HTERT RPE-1 (cell line): ENCODE data around the gene CD151.

ENCODE experiments used
- in situ Hi-C: fragments of 300-500 bp; cut with MboI; formaldehyde crosslinking; loops from 4 replicates; pipeline ENCODE4 v1.14.3; 2020; ENCODE audit warnings: low sequenced_read_pairs

The CD151 gene

DNA sequence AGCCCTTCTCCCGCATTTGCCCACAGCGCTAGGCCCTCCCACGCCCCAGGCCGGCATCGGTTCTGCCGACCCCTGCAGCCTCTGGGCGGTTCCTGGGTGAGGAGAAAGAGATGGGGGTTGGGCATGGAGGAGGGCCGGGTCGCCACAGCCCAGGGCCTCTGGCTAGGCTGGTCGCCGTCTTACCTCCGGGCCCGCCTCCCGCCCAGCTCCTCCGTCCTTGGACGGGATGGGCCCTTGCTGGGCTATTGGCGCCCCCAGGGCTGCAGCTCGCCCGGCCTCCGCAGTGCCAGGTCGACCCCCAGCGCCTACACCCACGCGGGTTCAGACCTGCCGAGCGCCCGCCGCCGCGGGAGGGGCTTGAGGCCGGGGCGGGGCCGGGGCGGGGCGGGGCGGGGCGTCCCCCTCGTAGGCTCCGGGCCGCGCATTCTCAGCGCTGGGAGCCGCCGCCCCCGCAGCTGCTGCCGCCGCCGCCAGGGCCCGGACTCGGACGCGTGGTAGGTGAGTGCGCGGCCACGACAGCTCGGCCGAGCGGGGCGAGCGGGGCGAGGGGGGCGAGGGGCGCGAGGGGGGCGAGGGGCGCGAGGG lies at the start of gene CD151:
Gene CD151, plus strand, starts transcription at position 424 of the 585 bp plus-strand sequence. CDS start 3,118 bp downstream, outside the sequence.
- in situ Hi-C loops: no loop called here

DNA sequence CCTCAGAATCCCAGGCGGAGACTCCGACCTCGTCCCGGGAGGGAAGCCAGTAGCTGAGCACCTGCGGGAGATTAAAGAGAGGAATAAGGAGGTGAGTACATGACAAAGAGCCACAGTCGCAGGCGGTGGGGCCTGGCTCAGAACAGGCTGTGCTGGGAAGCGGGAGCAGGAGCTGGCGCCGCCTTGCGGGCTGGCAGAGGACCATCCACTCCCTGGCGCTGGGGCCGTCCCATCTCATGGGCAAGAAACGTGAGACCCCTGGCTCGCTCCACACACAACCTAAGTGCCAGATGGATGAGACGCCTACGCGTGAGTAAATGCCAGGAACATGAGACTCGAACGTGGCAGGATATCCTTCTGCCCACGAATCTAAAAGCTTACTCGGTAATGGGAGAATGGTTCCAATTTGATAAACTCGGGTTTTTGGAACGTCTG lies 49.2 kb upstream of the CD151 start:
- in situ Hi-C loops: no loop called here

GRCh38 chr11:786235-787083 lies 46.3 kb upstream of the CD151 start:
- in situ Hi-C loops: no loop called here

GRCh38 chr11:787084-787675 lies 45.6 kb upstream of the CD151 start:
- in situ Hi-C loops: no loop called here

GRCh38 chr11:788009-788640 lies 44.6 kb upstream of the CD151 start:
- in situ Hi-C loops: no loop called here

DNA sequence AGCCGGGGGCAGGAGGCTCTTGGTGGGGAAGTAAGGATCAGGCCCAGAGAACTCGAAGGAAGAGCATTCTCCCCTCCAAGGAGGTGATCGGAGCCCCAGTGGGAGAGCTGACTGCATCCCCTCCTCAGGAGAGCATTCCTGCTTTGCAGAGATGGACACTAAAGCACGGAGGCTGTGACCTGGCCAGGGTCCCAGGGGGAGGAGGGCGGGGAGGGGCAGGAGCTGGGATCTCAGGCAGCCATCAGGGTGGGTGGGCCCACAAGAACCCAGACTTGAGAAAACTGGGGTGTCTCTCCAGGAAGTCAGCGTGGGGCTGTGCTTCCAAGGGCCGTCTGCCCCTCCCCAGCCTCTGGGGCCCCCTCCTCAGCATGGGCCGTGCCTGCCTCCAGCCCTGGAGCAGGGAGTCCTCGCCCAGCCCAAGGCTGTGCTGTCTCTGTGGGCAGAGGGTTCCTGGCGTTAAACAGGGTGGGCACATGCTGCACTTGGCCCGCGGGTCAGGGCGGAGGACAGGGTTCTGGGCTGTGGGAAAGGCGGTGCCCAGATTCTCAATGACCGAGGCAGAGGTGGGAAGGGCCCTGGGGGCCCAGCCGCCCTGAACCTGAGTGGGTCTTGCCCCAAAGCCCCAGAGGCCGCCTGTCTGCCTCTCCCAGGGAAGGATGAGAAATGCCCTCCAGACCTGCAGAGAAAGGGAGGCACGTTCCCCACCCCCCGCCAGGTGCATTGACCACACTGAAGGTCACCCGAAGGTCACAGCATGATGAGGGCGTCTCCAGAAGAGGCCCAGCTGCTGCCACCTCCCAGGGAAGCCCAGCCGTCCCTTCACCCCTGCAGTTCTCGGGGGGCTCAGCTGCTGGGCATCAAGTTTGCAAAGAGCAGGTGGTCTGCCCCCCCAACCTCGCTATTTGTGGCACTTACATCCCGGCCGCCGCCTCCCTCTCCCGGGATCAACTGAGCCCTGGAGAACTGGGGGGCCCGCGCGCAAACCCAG lies 43.5 kb upstream of the CD151 start:
- in situ Hi-C loops: no loop called here

DNA sequence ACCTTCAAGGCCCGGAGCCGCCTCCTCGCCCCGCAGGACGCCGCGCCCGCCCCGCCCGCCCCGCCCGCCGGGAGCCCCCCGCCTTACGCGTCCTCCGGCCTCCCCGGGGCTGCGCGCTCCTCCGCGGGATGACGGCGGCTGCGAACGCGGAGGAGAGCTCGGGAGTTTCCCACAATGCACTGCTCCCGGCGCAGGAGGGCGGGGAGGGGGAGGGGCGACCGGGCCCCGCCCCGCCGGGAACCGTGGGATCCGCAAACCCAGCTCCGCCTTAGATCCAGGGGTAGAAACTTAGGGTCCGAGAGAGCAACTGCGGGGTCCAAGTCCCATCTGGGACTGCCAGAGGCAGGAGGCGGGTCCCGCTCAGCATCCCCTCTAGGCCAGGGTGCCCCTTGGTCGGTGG lies 42.8 kb upstream of the CD151 start, which contains the start of gene CEND1:
Gene CEND1, minus strand, starts transcription at position 148 of the 400 bp plus-strand sequence. CDS start 1,514 bp downstream, outside the sequence.
- in situ Hi-C loops: no loop called here

GRCh38 chr11:790721-791564 lies 41.8 kb upstream of the CD151 start:
- in situ Hi-C loops: no loop called here

DNA sequence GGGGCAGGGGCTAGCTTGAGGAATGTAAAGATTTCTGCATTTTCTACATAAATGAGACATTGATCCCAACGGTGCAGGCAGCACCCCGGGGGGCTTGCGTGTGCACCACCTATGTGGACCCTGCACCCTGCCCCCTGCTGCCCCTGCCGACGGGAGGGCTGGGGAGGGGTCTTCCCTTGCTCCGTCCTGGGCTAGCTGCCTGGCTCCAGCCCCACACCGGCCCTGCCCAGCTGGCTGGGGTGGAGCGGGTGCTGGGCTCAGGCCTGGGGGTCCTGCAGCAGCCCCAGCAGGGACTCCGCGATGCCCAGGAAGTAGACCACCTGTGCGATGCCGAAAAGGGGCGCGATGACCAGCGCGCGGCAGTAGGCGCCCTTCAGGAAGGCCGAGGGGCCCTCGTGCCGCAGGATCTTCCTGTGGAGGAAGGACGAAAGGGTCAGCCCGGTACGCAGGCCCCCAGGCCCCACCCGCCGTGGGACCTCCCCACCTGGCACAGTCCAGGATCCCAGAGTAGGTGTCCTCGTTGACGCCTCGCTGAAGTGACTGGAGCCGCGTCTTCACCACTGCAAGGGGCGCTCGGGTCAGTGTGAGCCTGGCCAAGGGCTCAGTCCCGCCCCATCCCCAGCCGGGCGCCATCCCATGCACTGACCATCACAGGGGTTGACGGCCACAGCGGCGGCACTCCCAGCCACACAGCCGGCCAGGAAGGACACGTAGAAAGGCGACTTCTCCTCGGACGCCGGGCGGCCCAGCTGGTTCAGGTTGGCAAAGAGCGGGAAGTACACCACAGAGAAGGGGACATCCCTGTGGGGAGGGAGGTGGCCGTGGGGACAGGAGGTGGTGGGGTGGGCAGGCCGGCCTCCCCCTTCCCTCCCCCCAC lies 40.9 kb upstream of the CD151 start:
- in situ Hi-C loops: no loop called here

DNA sequence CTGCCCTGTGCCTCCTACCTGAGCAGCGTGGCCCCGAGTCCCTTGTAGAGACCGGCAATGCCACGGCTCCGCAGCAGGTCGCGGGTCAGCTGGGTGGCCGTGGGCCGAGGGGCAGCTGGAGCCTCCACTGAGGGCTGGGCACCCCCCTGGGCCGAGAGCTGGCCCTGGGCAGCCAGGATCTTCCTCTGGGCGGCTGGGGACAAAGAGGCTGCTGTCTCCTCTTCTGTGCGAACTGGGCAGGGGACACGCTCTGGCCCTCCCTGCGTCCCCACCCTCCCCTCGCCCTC lies 40.3 kb upstream of the CD151 start:
- in situ Hi-C loops: no loop called here

GRCh38 chr11:792873-793272 lies 39.9 kb upstream of the CD151 start:
- in situ Hi-C loops: no loop called here

DNA sequence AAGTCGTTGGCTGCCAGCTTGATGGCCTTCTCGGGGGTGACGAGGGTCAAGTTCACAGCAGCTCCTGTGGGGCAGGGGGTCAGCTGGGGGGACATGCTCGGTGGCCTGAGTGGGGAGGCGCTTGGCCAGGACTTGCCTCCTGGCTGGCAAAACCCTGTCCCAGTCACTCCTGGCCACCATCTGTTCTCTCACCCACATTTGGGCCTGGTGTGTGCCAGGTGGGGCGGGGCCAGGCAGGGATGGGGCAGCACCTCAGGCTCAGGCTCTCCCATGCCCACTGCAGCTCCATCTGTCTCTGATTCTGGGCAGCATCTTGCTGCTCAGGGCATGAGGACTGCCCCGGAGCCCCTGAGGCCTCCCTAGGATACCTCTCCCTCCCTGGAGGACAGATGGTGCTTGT lies 39.2 kb upstream of the CD151 start:
- in situ Hi-C loops: no loop called here

DNA sequence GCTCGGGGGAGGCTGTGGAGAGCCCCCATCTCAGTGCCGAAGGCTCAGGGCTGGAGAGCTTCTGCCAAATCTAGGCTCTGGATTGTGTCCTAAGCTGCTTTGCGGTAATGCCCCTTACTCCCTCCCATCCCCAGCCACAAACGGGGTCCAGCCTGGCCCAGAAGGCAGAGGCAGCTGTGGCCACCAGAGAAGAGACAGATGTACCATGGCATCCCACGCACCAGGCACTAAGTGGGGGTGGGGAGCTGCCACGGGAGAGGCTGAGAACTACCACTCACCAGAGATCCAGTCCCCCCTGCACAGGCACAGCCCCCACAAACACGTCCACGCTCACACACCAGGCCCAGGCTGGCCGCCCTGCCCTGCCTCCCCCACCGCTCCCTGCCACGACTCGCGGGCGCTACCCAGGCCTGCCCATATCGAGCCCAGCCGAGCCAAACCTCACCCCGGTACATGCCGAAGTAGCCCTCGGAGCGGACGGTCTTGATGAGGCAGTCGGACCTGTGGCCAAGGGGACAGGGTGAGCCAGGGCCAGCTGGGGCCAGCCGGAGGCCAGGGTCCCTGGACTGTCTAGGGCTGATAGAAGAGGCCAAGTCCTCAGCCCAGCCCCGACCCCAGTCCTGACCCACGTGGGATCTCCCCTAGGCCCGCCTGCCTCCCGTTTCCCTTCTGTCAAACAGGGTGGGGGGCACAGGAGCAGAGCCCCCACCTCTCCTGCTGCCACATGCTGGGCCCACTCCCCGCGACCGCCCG lies 38.6 kb upstream of the CD151 start:
- in situ Hi-C loops: no loop called here

GRCh38 chr11:794766-795633 lies 37.8 kb upstream of the CD151 start:
- in situ Hi-C loops: no loop called here

DNA sequence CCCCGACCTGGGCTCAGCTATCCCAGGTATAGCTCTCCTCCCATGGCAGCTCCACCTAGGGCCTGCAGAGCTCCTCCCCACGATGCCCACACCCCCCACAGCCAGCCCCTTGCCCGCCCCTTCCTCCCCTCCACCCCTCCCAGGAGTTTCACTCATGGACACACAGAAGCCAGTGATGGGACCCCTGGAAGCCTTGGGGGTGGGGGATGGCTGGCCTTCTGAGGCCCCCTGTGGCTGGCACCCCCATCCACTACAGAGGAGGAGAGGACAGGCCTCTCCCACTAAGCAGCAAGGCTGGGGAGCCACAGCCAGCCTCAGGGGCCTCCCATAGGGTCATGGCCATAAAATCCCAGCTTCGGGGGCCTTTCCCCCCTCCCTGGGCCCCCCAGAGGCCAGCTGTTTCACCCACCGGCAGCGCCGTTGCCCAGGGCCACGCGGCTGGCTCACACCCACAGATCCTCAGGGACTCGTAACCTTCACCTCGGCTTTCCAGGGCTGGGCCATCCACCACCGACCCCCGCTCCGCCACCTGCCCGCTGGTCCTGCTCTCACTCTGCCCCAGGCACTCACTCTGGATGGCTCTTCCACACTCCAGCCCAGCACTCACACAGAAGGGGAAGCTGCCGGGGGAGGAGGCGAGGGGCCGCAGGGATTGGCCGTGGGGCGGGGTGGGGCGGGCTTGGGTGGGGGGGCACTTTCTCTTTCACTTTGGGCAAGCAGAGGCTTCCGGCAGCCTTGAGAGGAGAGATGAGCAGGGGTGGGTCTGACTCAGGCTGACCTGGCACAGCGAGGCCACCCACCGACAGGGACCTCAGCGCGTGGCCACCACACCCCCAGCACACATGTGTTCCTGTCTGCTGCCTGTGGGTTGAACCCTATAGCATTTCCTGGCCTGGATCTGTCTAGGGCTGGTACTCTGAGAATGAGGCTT lies 36.9 kb upstream of the CD151 start:
- in situ Hi-C loops: no loop called here
